ENCODE data around the gene CDC45.
"Not testable (repeated sequence)": the region's sequence is repeated elsewhere in the genome, so short reads cannot be mapped to it uniquely, and the experiment has no call there.

The CDC45 gene, protein sequence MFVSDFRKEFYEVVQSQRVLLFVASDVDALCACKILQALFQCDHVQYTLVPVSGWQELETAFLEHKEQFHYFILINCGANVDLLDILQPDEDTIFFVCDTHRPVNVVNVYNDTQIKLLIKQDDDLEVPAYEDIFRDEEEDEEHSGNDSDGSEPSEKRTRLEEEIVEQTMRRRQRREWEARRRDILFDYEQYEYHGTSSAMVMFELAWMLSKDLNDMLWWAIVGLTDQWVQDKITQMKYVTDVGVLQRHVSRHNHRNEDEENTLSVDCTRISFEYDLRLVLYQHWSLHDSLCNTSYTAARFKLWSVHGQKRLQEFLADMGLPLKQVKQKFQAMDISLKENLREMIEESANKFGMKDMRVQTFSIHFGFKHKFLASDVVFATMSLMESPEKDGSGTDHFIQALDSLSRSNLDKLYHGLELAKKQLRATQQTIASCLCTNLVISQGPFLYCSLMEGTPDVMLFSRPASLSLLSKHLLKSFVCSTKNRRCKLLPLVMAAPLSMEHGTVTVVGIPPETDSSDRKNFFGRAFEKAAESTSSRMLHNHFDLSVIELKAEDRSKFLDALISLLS

DNA sequence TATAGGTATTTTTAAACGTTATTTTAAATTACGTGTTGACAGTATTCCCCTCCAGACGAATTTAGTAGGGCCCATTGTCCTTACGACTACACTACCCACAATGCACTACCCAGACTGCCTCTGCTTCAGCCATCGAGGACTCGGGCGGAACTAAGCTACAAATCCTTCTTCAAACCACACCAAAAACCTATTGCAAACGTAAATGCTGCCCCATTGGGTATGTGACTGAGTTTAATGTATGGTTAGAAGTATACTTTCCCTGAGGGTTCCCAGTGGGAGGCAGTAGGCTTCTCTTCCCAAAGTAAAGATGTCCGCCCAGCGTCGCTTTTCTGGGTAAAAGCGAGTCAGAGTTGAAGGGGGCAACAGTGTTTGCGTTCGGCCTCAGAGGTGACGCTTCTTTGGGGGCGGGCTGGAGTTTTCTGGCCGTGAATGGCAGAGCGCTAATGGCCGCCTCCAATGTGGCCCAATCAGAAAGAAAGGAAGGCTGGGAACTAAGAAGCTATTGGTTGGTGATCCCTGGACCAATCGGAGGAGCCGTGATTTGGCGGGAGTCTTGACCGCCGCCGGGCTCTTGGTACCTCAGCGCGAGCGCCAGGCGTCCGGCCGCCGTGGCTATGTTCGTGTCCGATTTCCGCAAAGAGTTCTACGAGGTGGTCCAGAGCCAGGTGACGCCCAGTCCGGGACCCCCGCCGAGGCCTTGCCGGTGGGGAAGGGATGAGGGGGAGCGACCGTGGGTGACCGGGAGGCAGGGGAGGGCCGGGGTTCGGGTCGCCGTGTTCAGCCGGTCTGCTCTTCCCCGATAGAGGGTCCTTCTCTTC lies at the start of gene CDC45:
TSS of gene CDC45 (plus strand) at position 566 of the 818 bp plus-strand sequence. CDS start at position 615, 49 bp downstream.
- DNase-seq = peak; percentile 95

DNA sequence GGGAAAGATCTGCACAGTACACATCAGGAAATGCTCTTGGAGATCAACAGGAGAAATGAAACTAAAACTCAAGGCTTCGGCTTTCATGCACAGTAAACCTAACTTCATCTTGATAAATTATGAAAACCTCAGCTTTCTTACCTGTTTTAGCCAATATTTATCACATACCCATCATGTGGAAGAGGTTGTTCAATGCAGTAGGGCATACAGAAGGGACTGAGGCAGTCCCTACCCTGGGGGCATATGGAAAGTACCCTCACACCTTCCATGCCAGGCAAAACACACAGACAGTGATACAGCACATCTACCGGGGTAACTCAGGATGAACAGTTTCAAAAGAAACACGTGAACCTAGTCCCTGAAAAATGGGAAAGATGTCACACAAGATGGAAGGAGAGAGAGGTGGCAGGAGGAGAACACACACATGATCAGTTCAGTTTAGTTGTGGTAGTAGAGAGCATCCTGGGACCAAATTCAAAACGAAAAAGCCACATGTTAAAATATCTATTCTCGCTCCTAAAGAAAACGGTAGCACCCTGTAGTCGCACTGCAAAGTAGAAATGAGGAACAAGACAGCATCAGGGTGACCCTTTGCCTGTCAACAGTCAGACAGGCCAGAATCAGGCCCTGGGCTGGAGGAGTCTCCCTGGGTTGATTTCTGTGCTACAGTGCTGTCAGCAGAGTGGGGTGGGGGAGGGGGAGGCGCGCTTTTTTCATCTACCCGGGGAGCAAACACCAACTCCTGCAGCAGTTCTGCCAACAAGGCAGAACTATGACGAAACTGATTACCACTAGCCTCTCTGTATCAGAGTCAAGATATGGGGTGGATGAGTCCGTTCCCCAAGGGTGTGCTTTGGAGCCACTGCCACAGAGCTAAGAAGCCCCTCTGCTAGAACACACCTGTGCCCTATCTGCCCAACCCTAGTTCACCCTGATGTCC lies 49.5 kb upstream of the CDC45 start:
- DNase-seq = peak; percentile 51

DNA sequence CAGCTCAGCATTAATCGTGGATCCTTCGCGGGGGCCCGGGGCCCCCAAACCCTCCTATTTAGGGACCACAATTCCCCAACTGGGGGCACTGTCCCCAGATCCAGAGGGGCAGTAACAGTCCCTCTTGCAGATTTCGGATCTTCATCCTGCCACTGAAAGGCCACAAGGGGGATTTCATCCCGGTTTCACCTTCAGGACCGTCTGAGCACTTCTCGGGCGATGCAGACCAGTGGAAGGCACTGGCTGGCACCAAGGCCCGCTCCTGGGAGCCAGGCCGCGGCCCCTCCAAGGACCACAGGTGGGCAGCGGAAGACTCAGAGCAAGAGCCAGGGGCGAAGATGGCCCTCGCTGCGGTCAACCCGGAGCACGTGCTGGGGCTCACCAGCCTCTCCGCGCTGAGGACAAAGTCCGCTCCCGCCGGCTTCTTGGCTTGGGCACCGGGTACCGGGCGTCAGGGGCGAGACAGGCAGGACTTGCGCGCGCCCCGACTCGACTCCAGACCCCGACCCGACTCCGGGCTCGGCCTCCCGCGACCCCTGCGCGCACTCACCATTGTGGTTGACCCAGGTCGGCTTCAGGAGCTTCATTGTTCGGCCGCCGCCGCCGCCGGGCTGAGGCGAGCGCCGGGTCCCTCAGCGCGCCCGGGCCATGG lies 48.7 kb upstream of the CDC45 start:
- no peak for DNase-seq

DNA sequence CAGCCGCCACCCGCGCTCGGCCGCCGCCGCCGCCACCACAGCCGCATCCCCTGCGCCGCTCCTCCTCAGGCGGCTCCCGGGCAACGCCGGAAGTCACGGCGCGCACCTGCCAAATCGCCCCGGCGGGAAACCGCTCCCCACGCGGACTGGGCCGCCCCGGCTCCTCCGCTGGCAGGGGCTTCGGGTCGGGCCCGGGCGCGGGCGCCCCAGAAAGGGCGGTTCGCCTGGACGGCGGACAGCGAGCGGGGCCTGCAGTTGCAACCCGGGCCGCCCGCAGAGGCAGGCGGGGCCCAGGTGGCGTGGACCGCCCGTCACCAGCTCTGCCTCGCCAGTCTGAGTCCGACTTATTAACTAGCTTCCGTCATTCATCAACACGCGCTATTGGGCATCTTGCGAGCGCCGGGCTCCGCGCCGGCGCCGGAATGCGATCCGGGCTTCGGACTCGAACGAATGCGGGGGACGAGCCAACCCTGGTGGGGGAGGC lies 48.0 kb upstream of the CDC45 start, which contains the start of gene HIRA:
TSS of gene HIRA (minus strand) at position 85 of the 484 bp plus-strand sequence. CDS start 257 bp downstream, outside the sequence.
- peak; percentile 61 for DNase-seq

DNA sequence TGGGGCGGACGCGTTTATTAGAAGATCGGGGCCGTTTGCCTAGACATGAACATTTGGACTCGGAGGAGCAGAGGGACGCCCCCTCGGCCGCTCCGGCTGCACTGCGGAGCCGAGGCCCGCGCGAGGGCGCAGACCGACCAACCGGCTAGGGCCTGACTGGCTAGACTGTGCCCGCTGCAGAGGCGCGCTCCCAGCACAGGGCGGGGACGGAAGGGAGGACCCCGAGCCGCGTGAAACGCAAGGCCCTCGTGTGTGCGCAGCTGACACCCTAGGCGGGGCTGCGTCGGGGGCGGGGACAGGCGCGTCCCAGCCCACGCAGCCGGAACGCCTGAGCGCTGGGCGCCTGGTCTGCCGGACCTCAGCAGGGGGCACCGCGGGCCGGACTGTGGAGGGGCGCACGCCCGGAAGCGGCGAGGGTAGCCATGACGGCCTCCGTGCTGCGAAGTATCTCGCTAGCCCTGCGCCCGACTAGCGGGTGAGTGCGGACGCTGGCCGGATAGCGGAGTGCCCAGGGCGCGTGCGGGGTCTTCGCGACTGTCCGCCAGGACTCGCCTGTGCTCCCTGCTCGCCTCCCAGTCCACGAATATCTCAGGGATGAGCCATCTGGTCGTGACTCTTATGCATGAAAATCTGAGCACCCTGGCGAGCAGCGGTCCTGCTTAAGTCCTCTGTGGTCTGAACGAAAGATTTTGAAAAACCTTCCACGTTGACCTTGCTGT lies 47.4 kb upstream of the CDC45 start, which contains the start of gene MRPL40:
TSS of gene MRPL40 (plus strand) at position 413 of the 719 bp plus-strand sequence. CDS start at position 423, 10 bp downstream.
- DNase-seq = peak; percentile 81

DNA sequence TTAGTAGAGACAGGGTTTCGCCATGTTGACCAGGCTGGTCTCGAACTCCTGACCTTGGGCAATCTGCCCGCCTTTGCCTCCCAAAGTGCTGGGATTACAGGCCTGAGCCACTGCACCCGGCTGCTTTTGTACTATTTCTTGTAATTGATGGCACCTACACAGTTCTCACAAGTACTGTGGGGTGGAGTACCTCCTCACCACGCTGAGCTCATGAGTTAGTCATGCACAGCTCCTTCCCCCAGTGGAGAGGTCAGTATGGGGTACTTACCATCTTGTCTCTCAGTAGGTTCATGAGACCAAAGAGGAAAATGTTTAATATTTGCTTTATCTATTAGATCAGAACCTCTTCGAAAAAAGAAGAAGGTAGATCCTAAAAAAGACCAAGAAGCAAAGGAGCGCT lies 45.3 kb upstream of the CDC45 start:
- DNase-seq = no peak

DNA sequence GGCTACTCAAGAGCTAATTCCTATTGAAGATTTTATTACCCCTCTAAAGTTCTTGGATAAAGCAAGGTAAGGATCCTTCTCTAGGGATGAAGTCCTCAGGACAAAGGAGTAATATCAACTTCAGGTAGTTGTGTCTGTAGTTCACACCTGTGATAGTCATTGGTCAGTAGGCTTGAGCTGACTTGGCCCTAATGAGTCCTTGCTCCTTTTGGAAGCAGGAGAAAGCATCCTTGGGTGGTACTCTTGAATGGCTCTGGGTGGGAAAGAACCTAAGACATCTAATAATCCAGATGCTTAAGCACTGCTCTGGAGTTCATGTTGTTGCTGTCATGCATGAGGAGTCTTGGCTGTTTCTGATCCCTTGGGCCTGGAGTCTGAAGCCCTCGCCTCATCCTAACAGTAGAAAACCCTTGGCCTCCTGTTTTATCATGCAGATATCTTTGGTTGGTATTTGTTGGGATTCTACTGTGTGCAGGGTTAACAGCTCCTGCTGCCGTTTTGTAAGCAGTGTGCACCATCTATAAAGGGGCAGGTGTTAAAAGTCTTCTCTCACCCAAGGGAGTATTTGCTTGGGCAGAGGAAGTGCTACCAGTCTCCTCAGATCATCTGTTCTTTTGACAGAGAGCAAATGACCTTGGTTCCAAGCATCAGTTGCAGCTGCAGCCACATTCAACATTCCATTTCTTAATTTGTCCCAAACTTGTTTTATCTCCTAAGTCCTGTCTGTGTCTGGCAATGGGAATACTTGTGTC lies 44.7 kb upstream of the CDC45 start:
- no peak for DNase-seq

DNA sequence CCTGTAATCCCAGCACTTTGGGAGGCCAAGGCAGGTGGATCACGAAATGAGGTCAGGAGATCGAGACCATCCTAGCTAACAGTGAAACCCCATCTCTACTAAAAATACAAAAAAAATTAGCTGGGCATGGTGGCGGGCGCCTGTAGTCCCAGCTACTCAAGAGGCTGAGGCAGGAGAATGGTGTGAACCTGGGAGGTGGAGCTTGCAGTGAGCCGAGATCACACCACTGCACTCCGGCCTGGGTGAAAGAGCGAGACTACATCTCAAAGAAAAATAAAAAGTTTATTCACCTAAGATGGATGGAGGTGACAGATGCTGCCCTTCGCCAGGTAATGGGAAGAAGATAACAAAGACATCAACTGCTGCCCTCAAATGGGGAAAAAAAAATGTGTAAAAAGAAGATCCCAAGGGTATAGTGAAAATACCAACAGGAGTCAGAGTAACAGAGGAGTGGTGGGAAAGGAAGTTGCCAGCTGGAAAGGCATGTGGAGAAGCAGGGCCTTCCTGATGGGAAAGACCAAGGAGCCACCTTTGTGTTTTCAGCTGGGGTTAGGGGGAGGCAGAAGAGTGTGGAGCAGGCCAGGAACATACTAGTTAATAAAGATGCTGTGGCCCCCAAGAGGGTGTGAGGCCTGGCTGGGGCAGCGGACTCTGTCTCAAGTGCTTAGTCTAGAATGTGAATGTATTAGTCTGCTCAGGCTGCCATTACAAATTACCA lies 43.1 kb upstream of the CDC45 start:
- not testable (repeated sequence) for DNase-seq

DNA sequence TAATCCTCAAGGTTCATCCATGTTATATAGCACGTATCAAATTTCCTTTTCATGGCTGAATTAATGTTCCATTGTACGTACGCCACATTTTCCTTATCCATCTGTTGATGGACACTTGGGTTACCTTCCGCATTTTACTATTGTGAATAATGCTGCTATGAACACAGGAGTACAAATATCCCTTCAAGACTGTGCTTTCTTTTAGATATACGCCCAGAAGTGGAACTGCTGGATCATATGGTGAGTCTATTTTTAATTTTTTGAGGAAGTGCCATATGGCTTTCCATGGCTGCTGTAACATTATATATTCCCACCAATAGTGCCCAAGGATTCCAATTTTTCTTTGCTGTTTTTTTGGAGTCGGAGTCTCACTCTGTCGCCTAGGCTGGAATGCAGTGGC lies 41.4 kb upstream of the CDC45 start:
- no peak for DNase-seq

DNA sequence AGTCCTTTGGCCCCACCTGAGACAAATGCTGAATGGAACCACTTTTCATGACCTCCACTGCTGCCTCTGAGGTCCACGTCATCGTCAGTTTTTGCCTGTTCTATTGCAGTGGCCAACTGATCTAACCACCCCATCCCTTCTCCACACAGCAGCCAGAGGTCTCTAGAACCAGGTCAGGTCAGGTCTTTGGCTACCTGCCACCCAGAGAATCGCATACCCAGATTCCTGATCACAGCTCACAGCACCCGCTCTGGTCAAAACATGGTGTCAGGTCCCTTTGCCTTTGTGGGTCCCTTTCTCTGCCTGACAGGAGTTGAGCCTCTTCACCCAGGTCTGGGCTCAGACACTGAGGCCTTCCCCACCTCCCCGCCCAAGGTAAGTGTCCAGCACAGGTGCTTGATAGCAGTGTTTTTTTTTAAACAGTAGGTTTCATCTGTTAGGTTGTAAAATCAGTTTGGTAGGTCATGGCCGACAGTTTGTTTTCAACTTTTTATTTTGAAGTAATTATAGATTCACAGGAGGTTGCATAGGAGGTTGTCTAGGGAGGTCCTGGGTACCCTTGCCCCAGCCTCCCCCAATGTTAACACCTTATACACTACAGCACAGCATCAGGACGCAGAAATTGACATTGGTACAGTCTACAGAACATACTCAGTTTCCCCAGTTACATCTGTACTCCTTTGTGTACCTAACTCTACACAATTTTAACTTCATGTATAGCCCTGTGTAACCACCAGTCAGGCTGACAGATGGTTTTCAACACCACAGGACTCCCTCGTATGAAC lies 39.1 kb upstream of the CDC45 start:
- no peak for DNase-seq

DNA sequence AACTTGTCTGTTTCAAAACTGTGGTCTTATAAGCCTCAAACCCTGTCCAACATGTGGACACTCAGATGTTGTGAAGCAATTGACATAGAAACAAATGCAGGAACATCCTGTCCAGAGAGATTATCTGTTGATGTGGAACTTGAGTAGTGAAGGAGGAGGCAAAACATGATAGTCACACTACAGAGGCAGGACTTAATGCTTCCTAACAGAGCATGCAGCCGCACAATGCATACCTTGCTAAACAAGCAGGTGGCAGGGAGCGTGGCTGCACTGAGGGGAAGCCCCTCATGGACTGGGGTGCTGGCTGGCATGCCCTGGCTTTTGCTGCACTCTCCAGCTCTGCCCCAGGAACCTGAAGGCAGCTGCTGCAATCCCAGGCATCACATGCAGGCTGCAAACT lies 37.6 kb upstream of the CDC45 start:
- no peak for DNase-seq

DNA sequence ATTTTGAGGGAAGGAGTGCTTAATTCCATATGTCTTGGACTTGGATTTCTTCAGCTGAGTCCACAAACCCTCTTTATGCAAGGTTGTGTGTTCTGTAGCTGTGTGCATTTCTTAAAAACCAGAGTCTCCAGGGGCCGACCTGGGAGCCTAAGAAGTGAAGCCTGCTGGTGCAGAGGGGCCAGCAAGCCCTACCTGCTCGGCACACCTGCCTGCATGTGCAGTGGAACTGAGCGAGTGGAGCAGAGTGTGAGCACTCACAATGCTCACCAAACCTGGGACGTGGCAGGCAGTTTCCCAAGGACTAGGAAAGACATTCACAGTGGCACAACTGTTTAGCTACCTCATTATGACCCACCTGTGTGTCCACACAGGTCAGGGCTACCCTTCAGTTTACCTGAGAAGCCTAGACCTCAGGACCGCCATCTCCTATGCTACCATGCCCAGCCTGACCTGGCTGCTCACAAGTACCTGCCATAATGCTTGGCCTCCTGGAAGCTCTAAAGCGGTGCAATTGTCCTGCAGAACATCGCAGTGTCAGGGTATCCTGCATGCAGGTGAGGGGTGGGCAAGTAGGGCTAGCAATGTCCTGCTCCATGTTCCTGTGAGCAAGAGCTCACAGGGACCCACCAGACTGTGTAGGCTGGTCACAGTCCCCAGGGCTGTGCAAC lies 36.0 kb upstream of the CDC45 start:
- no peak for DNase-seq

DNA sequence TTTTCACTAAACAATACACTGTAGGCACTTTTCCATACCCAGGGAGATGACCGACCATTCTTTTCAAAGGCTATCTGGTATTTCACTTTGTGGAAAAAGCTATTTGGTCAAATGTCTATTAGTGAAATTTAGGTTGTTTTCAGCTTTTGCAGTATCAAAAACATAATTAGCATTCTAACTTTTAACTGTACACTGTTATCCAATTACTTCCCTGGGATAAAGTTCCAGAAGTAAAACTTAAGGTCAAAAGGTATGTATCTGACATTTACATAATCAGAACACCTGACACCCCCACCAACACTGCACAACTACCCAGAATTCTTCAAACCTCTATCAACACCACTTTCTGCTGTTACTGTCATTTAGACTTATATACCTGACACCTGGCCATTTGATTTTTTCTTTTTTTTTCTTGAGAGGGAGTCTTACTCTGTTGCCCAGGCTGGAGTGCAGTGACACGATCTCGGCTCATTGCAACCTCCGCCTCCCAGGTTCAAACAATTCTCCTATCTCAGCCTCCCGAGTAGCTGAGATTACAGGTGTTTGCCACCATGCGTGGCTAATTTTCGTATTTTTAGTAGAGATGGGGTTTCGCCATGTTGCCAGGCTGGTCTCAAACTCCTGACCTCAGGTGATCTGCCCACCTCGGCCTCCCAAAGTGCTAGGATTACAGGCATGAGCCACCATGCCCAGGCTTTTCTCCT lies 34.3 kb upstream of the CDC45 start:
- not testable (repeated sequence) for DNase-seq

DNA sequence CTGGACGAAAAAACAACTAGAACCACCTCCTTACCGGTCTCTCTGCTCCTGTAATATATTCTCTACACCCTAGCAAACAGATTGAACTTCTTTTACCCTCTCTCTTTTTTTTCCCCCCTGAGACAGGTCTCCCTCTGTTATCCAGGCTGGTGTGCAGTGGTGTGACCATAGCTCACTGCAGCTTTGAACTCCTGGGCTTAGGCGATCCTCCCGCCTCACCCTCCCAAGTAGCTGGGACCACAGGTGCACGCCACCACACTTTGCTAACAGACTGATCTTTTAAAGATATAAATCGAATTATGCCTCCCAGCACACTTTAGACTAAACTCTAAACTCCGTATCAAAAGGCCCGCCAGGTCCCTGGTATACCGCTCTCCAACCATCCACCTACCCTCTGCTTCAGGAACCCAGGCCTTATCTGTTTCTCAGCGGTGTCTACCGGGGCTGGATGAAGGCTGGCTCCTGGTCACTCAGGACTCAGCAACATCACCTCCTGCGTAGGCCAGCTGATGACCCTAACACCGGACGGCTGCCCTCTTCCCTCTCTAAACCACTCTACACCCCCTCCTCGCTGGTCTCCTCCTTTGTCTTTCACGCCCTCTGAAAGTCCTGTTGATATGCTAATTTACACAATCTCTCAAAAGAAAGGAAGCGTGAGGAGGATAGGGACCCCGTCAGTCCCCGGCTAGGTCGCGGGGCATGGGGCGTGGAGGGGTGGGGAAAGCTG lies 33.0 kb upstream of the CDC45 start:
- DNase-seq = no peak

DNA sequence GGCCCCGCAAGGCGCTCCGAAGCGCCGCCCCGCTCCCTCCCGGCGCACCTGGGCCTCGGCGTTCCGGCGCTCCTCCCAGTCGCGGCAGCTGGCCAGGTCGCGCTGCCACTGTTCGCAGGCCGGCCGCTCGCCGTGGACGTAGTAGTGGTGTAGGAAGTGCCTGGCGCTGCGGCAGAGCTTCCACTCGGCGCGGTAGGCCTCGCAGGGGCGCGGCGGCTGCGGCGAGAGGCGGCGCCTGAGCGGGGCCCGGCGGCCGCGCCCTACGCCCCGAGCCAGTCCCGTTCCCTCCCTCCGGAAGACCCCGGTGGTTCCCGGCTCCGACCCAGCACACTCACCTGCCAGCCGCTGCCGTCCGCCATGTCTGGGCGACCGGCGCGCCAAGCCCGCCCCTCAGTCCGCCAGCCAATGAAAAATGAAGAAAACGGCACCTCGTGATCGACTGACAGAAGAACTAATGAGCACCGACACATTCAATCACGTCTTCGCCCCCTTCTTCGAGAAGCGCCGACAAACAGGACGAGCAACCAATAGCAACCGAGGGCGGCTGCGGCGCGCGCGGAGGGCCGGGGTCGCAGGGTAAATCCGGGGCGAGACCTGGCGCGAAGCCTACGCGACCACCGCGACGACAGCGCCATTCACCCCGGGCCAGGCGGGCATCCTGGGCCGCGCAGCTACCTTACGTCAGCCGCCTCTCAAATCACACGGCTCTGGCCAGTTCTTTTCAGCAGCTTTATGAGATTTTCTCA lies 32.2 kb upstream of the CDC45 start, which contains the start of gene C22orf39:
TSS of gene C22orf39 (minus strand) at position 382 of the 746 bp plus-strand sequence. CDS start at position 359, 23 bp downstream.
- peak; percentile 84 for DNase-seq

Measured in GF-D8 (cell line).